Activated naive CD4-positive, alpha-beta T cell (primary cell): ENCODE results near the gene AZI2.

Experiments used
- DNase-seq, 4 experiments: peaks; one replicate each; lab custom pipeline; 2025; lab: John Stamatoyannopoulos, UW

Gene AZI2, protein sequence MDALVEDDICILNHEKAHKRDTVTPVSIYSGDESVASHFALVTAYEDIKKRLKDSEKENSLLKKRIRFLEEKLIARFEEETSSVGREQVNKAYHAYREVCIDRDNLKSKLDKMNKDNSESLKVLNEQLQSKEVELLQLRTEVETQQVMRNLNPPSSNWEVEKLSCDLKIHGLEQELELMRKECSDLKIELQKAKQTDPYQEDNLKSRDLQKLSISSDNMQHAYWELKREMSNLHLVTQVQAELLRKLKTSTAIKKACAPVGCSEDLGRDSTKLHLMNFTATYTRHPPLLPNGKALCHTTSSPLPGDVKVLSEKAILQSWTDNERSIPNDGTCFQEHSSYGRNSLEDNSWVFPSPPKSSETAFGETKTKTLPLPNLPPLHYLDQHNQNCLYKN

GRCh38 chr3:28348629-28349468, at the start of gene AZI2, which contains the start of gene ZCWPW2:
Gene AZI2 (minus strand): TSS chr3:28348824. CDS start chr3:28340617, 8,207 bp downstream.
Gene ZCWPW2 (plus strand): TSS chr3:28348721. CDS start chr3:28413069, 64,348 bp downstream.
- DNase-seq = peak; percentile 70 to 90 (median 76)

GRCh38 chr3:28388978-28389377, 40.4 kb upstream of the AZI2 start:
- DNase-seq = no peak

- DNase-seq = no peak
Observed at GRCh38 chr3:28386049-28386448, 37.4 kb upstream of the AZI2 start.

GRCh38 chr3:28376424-28376823, 27.8 kb upstream of the AZI2 start:
- DNase-seq = no peak

DNA sequence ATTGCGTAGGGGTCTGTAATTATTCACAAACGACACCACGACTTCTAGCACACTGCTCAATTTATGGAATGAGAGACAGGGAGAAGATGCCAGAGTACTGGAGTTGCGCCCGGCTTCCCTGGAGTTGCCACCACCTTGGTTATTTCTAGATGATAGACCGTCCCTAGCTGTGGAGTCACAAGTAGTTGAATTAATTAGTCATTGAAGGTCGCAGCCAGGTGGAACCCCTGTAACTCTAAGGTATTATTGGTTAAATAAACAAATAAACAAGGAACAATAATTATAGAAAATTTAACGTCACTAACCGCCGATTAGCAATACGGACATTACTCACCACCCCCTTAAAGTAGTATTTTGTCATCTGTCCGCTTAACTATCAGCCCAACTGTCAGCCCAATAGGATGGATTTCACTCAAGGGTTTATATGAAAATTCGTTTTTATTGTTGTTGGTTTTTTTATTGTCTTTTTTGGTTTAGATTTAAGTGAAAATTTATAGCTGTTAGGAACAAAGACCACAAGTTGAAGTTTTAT, 911 bp upstream of the AZI2 start:
- DNase-seq = no peak

DNA sequence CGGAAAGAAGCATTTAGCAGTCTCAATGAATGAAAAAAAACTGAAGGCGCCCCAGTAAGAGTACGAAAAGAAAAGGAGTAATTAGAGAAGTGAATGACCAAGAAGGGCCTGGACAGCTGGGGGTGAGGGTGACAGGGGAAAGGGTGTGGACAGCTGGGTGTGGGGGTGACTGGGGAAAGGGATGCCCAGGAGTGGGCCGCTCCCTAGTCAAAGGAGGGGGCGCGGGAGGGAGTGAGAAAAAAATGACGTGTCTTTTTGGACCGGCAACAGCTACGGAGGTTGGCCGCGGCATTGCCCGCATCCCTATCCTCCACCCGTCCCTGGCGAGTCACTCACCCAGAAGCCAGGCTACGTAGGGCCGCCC, 377 bp downstream of the AZI2 start:
- no peak for DNase-seq

GRCh38 chr3:28347374-28348264, 1.0 kb downstream of the AZI2 start:
- DNase-seq = no peak

- DNase-seq = no peak
Observed at GRCh38 chr3:28345690-28346089, 2.9 kb downstream of the AZI2 start.

- no peak for DNase-seq
Observed at GRCh38 chr3:28343144-28343543, 5.5 kb downstream of the AZI2 start.

DNA sequence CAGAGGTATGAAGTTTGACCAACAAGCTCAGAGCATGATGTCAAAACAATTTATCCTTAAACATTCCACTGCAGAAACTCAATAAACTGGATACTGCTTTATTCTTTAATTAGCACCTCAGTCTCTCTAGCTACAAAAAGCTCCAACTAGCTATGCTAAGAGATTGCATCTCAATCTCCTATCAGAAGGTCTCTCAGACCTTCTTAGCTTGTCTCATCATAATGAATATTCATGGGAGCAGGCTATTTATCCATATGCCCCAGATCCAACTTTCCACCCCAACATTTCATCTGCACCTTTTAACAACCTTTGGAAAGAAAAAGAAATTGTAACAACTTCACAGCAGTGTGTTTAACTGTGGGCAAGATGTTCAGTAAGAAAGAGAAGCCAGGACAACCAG, 11.4 kb downstream of the AZI2 start:
- DNase-seq = no peak

GRCh38 chr3:28335246-28335645, 13.4 kb downstream of the AZI2 start:
- no peak for DNase-seq

GRCh38 chr3:28334552-28334951, 14.1 kb downstream of the AZI2 start:
- DNase-seq = no peak

DNA sequence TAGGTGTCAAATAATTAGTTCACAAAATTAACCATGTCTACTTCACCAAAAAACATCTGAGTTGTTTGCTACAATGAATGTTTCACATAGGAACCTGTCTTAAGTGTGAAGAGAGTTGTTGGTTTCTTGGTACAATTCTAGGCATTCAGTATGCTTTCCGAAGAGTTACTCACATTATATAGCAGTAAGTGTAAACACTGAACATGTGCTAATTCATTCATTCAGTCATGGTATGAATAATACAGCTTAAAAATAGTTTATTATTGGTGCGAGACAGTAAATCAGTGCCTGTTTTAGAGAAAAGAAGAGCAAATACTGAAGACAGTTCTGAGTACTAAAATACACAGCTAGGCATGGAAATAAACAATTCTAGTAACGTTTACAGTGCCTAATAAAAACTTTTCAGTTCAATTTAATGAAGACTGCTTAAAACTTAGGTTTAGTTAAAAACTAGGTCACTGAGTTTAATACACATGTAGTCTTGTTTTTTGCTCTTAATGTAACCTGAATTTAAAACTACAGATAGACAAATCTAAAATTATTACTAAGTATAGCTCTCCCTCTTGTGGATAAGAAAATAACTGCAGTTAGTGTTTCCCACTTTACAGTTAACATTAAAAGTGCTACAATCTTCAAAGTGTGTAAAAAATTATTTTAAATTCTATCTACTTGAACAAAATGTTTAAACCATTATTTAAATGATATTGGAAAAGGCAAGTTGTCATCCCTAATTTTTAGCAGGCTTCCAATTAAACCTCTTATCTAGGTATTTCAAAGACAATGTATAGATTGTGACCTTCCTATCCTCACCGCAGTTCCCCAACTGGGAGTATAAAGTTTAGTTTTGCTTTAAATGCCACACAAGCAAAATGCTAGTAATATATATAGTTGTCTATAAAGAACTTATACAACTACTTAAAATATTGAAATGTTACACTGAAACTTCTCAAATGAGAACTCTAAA, 20.2 kb downstream of the AZI2 start:
- no peak for DNase-seq

GRCh38 chr3:28326458-28326926, 22.1 kb downstream of the AZI2 start:
- DNase-seq = no peak

DNA sequence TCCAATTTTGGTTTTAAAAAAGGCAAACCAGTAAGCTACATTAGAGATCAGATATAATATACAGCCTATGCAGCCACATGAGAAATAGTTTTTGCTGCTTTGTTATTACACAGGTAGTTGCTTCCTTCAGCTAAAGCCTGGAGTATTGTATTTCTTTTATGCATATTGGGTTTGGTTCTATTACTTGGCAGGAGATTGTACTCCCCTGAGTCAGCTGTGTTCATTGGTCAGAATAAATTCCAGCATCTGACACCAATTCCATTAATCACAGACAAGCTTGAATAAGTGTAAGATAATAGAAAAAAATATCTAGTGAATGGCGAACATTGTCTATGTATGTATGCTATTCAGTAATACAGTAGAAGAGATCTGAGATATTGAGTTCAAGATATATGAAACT, 26.2 kb downstream of the AZI2 start:
- no peak for DNase-seq

DNA sequence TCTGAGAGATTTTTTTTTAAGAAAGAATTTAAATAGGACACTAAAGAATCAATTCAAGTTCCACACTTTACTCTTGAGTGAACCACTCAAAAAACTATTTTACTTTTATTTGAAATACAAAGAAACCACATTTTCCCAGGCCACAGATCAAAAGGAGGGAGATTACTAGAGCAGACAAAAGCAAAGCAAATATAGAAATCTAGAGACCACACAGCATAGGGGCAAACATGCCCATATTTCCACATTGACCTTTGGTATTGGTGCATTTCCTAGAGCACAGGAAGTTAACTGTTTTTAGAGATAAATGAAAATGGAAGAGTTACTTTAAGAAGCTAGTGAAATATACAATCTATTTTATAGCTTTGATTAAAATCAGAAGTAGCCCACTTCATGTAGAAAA, 27.6 kb downstream of the AZI2 start:
- no peak for DNase-seq

DNA sequence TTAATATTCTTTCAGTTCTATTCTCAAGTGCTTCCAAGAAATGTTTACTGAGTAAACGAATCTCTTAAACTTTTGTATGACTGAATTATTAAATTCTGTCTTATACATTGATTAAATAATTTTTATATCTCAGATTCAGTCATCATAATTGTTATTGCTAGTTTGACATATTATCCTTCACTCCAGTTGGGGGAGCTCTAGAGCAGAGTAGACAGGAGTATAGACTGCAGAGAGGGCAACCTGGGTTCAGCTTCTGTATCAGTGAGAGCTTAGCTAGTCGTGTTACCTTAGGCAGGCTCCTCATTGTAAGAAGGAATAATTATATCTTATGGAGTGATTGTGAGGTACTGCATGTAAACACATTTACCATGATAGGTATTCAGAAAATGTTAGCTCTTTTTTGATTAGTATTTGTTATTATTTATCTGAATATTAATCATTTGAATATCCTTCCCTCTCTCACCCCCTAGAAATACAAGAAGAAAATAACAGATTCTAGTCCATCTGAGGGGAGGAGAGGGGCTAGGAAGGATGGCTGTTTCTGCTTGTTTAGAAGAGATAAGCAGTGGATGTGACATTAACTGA, 31.1 kb downstream of the AZI2 start:
- DNase-seq = no peak

DNA sequence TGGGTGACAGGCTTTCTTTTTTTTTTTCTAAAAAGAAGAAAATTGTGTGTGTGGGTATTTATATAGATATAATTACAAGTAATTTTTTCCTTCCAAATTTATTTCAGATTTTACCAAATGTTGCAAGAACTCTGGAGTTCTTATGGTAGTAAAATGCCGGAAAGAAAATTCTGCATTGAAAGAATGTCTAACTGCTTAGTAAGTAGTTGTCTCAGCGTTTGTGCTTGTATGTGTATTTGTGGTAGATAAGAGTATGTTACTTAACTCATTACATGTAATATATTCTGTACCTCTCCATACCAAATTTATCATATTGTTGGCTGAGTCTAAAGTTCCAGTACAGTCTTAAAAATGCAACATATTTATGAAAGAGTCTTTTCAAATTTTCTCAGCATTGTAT, 32.4 kb downstream of the AZI2 start:
- DNase-seq = no peak

DNA sequence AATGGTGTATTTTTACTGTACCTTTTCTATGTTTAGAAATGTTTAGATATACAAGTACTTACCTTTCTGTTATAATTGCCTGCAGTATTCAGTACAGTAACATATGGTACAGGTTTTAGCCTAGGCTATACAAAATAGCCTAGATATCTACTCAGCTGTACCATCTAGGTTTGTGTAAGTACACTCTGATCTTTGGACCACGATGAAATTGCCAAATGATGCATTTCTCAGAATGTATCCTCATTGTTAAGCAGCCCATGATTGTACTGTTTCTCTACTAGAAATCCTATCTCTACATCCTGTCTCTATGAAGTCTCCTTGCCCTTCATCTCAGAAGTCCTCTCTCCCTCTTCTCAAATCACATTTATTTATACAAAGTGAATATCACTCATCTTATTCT, 32.9 kb downstream of the AZI2 start:
- no peak for DNase-seq

DNA sequence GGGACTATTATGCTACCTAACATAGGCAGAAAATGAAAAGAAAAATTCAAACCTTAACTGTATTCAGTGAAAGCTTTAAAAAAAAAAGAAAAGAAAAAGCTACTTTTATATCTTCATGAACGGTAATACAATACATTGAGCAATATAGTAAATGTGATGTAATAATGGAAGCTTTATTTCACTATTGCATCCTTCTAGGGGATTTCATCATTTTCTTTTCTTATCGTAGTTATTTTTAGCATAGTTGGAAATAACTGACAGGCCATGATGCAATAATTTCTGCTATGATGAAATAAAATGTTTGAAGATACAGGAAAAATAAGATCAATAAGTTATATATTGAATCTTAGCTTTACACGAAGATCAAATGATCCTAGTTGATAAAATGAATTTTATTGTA, 40.4 kb downstream of the AZI2 start:
- no peak for DNase-seq
